Measurements from ENCODE around the gene ACTL10.

DNA sequence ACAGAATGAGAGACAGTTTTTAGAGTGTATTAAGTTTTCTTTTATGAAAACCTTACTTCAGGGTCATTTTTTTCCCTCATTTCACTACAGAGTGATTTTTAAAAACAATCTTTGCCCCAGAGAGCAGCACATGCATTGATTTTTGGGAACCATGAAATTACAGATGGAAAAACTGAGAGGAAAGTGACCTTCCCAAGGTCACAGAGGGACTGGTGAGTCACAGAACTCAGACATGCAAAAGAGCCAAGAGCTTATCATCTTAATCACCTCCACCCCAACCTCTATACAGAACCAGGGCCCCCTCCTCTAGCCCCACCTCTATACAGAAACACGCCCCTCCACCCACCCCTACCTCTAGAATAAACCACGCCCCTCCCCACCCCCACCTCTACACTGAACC is 42.7 kb downstream of the ACTL10 start:
- TF ChIP-seq, protein P1, sequence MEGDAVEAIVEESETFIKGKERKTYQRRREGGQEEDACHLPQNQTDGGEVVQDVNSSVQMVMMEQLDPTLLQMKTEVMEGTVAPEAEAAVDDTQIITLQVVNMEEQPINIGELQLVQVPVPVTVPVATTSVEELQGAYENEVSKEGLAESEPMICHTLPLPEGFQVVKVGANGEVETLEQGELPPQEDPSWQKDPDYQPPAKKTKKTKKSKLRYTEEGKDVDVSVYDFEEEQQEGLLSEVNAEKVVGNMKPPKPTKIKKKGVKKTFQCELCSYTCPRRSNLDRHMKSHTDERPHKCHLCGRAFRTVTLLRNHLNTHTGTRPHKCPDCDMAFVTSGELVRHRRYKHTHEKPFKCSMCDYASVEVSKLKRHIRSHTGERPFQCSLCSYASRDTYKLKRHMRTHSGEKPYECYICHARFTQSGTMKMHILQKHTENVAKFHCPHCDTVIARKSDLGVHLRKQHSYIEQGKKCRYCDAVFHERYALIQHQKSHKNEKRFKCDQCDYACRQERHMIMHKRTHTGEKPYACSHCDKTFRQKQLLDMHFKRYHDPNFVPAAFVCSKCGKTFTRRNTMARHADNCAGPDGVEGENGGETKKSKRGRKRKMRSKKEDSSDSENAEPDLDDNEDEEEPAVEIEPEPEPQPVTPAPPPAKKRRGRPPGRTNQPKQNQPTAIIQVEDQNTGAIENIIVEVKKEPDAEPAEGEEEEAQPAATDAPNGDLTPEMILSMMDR (IDR thresholded peaks at IDR 0.05): no peak
- no peak for TF ChIP-seq POLR2A (IDR thresholded peaks at IDR 0.05)

Data from sigmoid colon (tissue), 3 donors.